Germinal center (tissue), 1 donor: ENCODE data around the gene ZNF723.
"Not testable (repeated sequence)": the region's sequence is repeated elsewhere in the genome, so short reads cannot be mapped to it uniquely, and the experiment has no call there.

Experiments
- DNase-seq: peaks from one replicate; pipeline ENCODE4 v3.0.0; 2012; ENCODE audit warnings: mixed read lengths, low spot score

Gene ZNF723

GRCh38 chr19:22832031-22832762 lies at the start of gene ZNF723:
Gene ZNF723 (plus strand): TSS chr19:22832291. CDS start chr19:22832380, 89 bp downstream.
- DNase-seq = no peak

DNA sequence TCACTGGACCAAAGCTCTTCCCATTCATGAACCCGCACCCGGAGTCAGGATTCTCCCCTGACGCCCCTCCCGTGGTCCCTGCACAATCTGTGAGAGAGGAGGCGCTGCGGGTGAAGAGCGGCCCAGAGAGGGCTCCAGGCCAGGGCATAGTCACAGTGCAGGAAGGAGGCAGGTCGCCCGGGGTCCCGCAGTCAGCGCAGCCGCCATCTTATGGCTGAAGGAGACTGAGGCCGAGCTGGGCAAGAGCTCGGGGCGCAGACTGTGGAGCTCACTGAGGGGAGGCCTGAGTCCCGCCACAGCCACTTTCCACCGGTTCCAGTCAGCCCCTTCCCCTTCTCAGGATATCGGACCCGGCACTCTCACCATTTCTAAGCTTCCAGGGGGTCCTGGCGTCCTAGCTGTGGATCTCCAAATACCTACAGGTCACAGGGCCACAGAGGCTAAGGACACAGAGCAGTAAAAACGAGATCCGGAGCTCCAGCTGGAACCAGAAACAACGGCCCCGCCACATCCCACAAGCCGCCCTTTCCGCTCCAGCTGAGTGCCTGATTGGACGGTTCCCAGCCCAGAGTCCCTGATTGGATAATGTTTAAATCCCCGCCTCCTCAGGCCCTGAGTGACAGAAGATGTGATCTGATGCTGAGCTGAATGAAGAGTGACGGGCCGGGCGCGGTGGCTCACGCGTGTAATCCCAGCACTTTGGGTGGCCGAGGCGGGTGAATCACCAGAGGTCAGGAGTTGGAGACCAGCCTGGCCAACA lies 48.3 kb upstream of the ZNF723 start, which contains the start of gene ZNF99:
Gene ZNF99 (minus strand): TSS at position 501 of the 760 bp plus-strand sequence. CDS start 135 bp downstream, at position 366.
- DNase-seq = no peak

GRCh38 chr19:22792863-22793262 lies 39.2 kb upstream of the ZNF723 start:
- not testable (repeated sequence) for DNase-seq

DNA sequence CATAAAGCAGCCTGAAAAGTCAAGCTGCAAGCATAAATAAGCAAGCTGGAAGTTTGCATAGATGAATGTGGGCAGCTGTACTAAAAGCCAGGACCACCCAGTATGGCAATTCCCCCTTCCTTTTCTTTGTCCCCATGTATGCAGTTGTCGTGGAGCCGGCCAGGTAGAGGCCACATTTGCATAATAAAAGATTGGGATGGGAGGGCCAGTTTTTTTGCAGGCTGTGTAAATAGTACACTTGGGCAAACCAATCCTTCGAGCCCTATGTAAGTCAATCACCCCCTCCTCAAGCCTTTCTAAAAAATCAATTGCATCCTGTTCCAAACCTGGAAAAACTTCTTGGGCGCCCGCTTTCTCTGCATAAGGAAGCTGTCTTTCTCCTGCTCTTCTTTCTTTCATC lies 35.1 kb upstream of the ZNF723 start:
- no peak for DNase-seq

- no peak for DNase-seq
Measured at GRCh38 chr19:22806418-22806817, 25.7 kb upstream of the ZNF723 start.

GRCh38 chr19:22807061-22807835 lies 24.8 kb upstream of the ZNF723 start:
- DNase-seq = no peak

GRCh38 chr19:22814124-22814523 lies 18.0 kb upstream of the ZNF723 start:
- no peak for DNase-seq

GRCh38 chr19:22831211-22831610 lies 880 bp upstream of the ZNF723 start:
- DNase-seq = no peak

DNA sequence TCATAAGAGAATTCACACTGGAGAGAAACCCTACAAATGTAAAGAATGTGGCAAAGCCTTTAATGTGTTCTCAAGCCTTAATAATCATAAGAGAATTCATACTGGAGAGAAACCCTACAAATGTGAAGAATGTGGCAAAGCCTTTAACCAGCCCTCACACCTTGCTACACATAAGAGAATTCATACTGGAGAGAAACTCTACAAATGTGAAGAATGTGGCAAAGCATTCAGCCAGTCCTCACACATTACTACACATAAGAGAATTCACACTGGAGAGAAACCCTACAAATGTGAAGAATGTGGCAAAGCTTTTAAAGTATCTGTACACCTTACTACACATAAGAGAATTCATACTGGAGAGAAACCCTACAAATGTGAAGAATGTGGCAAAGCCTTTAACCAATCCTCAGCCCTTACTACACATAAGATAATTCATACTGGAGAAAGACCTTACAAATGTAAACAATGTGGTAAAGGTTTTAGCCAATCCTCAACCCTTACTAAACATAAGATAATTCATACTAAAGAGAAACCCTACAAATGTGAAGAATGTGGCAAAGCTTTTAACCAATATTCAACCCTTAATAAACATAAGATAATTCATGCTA lies 25.7 kb downstream of the ZNF723 start:
- not testable (repeated sequence) for DNase-seq

DNA sequence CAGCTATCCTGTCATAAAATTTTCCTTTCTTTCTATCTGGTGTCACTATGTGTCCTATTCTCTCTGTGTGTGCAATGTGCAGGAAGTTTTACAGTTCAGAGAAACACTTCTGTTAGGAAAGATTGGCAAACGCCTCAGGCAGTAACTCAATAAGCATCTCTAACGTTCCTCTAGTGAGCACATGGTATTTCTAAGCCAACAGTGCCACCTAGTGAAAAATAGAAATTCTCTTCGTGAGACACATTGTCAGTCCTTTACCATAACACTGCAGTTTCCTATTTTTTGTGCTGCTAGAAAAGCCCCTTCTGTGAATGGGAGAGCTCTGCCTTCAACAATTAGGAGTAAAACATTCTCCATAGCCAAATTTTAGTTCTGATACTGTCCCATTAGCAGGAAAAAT lies 50.7 kb downstream of the ZNF723 start:
- DNase-seq = no peak

DNA sequence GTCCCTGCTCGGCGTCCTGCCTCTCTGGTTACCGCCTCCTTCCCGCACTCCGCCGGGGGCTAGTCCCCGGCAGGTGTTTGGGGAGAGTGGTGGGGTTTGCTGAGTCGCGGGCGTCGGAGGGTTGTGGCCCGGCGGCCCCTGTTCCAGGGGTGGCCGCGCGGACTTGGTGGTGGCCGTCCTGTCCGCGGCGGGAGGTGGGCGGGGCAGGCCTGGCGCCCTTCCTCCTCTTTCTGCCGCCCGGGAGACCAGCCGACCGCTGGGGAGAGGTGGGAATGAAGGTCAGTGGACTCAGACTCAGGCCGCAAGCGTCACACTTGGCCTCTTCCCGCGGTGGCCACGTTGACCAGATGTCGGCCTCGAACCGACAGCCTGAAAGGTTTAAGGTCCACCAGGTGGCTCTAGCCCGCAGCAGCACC lies 61.8 kb downstream of the ZNF723 start:
- DNase-seq = no peak

DNA sequence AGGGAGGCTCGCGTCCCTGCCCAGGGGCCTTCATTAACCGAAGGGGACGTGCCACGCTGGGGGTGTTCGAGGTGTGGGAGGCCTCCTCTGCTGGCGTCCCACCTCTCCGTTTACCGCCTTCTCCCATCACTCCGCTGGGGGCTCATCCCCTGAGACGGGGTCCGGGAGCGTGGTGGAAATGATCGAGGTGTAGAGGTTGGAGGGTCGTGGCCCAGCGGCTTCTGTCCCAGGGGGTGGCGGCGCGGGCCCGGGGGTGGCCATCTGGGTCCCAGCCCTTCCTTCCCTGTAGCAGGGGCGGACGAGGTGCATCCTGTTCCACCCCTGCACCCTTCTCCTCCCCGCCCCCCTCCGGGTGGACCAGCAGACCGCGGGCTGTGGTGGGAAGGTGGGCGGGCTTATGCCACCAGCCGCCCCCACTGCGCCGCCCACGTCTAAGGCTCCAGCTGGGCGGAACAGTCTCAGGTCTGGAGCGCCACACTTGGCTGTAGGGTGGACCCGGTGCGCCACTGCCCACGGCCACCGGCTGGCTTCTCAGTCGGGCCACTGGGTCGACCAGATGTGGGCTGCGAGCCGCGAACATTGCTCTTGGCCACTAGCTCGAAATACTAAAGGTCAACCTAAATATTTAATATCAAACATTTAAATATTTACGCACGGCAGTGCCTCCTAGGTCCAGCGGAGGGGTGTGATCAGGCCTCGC lies 69.5 kb downstream of the ZNF723 start:
- DNase-seq = no peak
